ENCODE results near the gene IGSF10. TPM values are rescaled to one million over a fixed set of nuclear protein-coding genes. Genes with fewer than 3 reads are reported as not detected.

IGSF10 gene
- total RNA-seq, result 0.19 TPM in 1 of 2 replicates, not detected in the other

GRCh38 chr3:151460774-151461450 lies at the start of gene IGSF10:
IGSF10 (minus strand) TSS chr3:151461061; CDS start chr3:151458709, 2,352 bp downstream.

Other genes with a start within 250 kb of the IGSF10 start
- not detected in 2 replicates for gene P2RY14, start 182.5 kb downstream of the IGSF10 start, total RNA-seq
- 0.09 TPM in 2 replicates for gene GPR87, start 144.2 kb downstream of the IGSF10 start, total RNA-seq
- not detected in 2 replicates for gene P2RY13, start 131.5 kb downstream of the IGSF10 start, total RNA-seq
- gene P2RY12, start 76.3 kb downstream of the IGSF10 start, total RNA-seq, result not detected in 2 replicates